ENCODE measurements around the gene FAM47E. TPM values are rescaled to one million over a fixed set of nuclear protein-coding genes. Genes with fewer than 3 reads are reported as not detected.

FAM47E gene
- total and polyA plus RNA-seq, 2 donors (not counting 3 experiments of a cell fraction or from before 2014, with no cell fraction given): 0.11 TPM; not detected in 1

GRCh38 chr4:76238701-76239100 is 12.8 kb upstream of the FAM47E start:
- Histone ChIP-seq H3K27ac (ENCODE audit: insufficient read depth, low read depth, low read length) (no peak overlapping the region), H3K9me3 (replicated peaks; ENCODE audit: control insufficient read depth, insufficient read depth, low read length) (no peaks in the 10 kb centered on the region), H2AFZ (ENCODE audit: low read depth, low read length) (no peak overlapping the region), H3K4me1 (ENCODE audit: control insufficient read depth, extremely low read depth, insufficient read depth, low read length) (no peaks in the 10 kb centered on the region), H3K9ac (replicated peaks; ENCODE audit: extremely low read depth, insufficient read depth, low read length) (no peak overlapping the region), H3K36me3 (ENCODE audit: control insufficient read depth in 2 of 2, extremely low read depth in 1 of 2, insufficient read depth in 2 of 2, low read length in 2 of 2) (no peaks in the 10 kb centered on the region), H3K79me2 (ENCODE audit: control insufficient read depth, insufficient read depth, low read length) (no peaks in the 10 kb centered on the region), H3K4me3 (replicated peaks in 1 of 3; ENCODE audit: insufficient read depth in 1 of 3, low read depth in 1 of 3, low read length in 3 of 3) (no peak overlapping the region), H3K4me2 (ENCODE audit: insufficient read depth, low read length) (no peak overlapping the region), H3K9me1 (replicated peaks; ENCODE audit: control insufficient read depth, extremely low read depth, insufficient read depth, low read length) (no peaks in the 10 kb centered on the region), H4K20me1 (replicated peaks; ENCODE audit: control insufficient read depth, extremely low read depth, insufficient read depth, low read length) (no peaks in the 10 kb centered on the region), H3K27me3 (ENCODE audit: control insufficient read depth in 2 of 2, insufficient read depth in 2 of 2, low read length in 2 of 2) (peaks cover 22 to 36% of the 10 kb centered on the region in 2 experiments)
- TF ChIP-seq FOS (IDR thresholded peaks at IDR 0.05; ENCODE audit: borderline replicate concordance, insufficient read depth, low read length): no peak
- TF ChIP-seq JUN (IDR thresholded peaks at IDR 0.05; ENCODE audit: borderline replicate concordance, insufficient read depth, insufficient read length, low read depth): no peak
- no peak for TF ChIP-seq GATA2 (IDR thresholded peaks at IDR 0.05; ENCODE audit: insufficient read depth, insufficient read length, low read depth, low read length)
- TF ChIP-seq EZH2 (IDR thresholded peaks at IDR 0.05; ENCODE audit: borderline replicate concordance, low read depth, low read length, severe bottlenecking): no peak
- TF ChIP-seq MAX (IDR thresholded peaks at IDR 0.05; ENCODE audit: insufficient read depth, insufficient read length): no peak
- TF ChIP-seq POLR2AphosphoS5 (IDR thresholded peaks at IDR 0.05; ENCODE audit: insufficient read depth, low read depth, low read length): no peak
- no peak for TF ChIP-seq MYC (IDR thresholded peaks at IDR 0.05; ENCODE audit: low read depth, low read length)
- no peak for TF ChIP-seq CTCF (IDR thresholded peaks at IDR 0.05; ENCODE audit: extremely low read depth in 1 of 2, insufficient read depth in 1 of 2, low read depth in 1 of 2, low read length in 2 of 2)
- no TSS peak for BruUV-seq (replicated peaks)
- dilution Hi-C loops (cut with MboI; ENCODE audit: extremely low pct_ligation_motif_present, low sequenced_read_pairs) (no loop called here), intact Hi-C loops (cut with micrococcal nuclease) (no loop called here)
- POLR2A ChIA-PET: no interaction called here
- no peak for DNase-seq (ENCODE audit: low read depth, low spot score)
- no peak for FAIRE-seq
- CTCF ChIA-PET: no interaction called here

Data from endothelial cell of umbilical vein (primary cell).